ENCODE measurements around the gene TNFRSF6B.

Gene TNFRSF6B

GRCh38 chr20:63686492-63687321, 9.7 kb upstream of the TNFRSF6B start:
- DNase-seq, result no peak

GRCh38 chr20:63687419-63688178, 8.9 kb upstream of the TNFRSF6B start:
- no peak for DNase-seq

DNA sequence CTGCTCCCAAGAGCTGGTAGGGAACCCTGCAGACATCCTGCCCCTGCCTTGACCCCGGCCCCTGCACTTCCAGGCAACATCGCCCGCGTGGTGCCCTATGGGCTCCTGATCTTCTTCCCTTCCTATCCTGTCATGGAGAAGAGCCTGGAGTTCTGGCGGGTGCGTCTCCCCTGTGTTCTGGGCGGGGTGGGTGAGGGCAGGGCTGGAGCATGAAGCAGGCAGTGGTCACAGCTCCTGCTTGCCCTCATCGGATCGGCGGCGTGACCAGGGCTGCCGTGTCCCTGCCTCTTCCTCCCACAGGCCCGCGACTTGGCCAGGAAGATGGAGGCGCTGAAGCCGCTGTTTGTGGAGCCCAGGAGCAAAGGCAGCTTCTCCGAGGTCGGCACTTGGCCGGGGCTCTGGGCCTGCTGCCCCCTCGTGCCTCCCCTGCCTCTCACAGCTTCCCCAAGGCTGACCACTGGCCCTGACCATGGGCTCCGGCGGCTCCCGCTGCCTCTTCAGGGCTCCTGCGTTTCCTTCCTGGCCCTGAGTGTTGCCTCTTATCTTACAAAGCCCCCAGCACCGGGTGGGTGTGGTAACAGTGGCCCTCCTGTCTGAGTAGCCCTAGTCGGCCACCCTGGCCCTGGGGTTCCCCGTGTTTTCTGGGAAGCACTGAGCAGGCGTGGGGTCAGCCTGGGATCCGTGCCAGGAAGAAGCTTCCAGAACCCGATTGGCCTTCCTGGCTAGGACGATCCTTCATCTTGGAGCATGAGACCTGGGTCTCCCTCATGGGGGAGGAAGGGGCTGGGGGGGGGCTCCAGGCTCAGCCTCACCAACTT, 8.0 kb upstream of the TNFRSF6B start:
- DNase-seq, result no peak

- no peak for DNase-seq
These were observed 7.1 kb upstream of the TNFRSF6B start for GRCh38 chr20:63689046-63690002.

GRCh38 chr20:63690003-63690897, 6.2 kb upstream of the TNFRSF6B start:
- no peak for DNase-seq

DNA sequence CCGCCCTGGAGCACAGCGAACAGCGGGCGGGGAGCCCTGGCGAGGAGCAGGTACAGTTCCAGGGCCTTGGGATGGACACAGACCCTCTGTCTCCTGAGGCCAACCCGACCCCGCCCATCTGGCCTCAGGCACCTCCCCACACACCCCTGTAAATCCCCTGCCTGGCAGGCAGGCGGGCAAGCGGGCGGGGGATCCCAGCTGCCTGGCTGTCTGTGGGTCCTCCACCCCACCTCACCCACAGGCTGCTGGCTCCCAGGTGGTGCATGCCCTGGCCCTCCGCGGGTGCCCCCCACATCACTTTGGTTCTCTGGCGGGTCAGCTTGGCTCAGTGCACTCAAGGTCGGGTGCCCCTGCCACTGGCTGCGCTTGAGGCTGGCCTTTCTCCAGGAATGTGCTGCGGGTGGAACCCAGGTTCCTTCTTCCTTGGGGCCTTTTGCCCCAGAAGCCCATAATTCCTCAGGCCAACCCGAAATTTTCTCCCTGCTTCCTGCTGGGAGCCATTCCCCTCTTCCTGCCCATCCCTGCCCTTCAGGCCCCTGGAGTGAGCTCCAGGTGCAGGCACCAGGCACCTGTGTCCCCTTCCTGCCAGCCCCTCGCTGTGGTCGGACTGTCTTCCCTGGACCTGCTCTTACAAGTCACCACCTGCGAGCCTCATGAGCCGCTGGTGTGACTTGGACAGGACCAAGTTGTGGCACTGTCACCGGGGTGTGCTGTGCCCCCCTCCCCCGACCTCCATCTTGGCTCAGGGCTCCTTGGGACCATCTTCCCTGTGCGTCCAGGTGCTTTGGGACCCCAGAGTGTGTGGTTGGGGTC, 5.3 kb upstream of the TNFRSF6B start:
- DNase-seq, result no peak

DNA sequence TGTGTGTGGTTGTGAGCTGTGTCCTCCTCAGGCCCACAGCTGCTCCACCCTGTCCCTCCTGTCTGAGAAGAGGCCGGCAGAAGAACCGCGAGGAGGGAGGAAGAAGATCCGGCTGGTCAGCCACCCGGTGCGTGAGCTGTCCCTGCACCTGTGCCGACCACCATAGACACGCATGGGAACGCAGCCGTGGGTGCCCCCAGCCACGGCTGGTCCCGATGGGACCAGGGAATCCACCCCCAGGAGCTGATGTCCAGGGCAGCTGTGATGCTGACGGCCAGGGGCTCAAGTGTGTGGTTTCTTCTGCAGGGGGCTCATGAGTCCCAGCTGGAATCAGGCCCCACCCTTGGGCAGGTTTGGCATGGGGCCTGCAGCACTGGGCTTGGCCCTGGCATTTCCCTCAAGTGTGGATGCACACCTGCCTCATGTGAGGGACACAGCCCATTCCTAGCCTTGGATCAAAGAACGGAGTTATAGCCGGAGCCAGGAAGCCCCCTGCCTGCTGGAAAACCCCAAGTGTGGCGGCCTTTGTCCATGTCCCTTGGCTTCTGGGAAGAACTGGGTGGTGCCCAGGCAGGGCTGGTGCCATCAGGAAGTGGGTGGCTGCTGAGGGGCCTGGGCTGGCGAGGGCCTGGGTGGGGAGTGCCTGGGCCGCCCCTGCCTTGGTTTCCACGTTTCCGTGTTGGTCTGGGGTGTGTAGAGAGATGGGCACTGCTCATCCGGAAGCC, 4.6 kb upstream of the TNFRSF6B start:
- DNase-seq, result no peak

DNA sequence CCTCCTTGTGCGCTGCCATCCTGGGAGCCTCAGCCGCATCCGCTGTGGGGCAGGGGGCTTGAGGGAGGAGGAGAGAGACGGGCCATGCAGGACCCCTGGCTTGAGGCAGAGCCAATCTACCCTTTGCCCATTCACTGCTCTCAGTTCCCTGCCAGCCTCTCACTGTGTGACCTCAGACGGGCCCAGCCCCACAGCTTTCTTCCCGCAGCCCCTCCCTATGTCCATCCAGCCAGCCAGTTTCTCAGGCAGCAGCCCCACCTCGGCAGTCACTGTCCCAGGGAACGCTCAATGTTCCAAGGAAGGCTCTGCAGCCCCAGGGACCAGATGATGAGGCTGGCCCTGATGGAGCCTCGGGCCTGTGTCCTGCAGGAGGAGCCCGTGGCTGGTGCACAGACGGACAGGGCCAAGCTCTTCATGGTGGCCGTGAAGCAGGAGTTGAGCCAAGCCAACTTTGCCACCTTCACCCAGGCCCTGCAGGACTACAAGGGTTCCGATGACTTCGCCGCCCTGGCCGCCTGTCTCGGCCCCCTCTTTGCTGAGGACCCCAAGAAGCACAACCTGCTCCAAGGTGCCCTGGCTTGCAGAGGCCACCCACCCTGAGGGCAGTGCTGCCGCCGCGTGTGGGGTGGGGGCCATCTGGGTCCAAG, 3.9 kb upstream of the TNFRSF6B start:
- DNase-seq, result no peak

DNA sequence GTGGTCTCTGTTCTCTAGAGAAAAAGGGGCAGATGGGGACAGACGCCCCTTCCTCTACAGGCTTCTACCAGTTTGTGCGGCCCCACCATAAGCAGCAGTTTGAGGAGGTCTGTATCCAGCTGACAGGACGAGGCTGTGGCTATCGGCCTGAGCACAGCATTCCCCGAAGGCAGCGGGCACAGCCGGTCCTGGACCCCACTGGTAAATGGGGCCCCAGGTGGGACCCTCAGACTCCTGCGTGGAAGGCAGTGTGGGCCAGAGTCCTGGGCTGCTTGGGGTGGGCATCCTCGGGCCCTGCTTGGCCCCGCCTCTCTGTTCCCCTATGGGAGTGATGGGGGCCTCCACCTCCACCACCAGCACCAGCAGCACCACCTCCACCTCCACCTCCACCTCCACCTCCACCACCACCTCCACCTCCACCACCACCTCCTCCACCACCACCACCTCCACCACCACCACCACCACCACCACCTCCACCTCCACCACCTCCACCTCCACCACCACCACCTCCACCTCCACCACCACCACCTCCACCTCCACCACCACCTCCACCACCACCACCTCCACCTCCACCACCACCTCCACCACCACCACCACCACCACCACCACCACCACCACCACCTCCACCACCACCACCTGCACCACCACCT, 3.2 kb upstream of the TNFRSF6B start:
- DNase-seq, result no peak

DNA sequence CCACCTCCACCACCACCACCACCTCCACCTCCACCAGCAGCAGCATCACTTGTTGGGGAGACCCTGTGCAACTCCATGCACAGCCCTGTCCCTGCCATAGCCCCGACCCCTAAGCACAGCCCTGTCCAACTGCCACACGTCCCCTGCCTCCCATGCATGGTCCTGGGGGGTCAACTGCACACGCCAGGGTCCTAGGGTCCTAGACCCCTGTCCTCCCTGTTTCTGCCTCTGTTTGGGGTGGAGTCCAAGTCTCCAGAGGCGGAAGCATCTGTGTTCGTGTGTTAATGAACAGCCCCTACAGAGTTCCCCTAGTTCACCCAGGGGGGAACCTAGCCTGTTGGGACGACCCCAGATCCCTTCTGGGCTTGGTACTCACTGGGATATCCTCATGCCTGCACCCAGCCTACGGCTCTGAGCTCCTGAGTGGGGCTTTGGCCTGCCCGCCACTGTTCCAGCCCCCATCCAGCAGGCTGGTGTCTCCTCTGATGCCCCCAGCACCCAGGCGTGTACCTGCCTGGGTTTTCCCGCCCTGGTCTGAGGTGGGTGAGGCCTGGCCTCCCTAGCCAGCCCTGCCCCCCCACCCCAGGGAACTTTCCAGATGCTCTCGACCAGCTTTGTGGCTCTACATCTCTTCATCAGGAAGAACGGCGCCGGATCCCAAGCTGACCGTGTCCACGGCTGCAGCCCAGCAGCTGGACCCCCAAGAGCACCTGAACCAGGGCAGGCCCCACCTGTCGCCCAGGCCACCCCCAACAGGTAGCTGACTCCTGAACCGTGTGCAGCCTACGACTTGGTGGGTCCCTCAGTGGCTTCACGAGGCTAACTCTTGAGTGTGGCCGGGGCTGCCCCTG, 2.5 kb upstream of the TNFRSF6B start:
- no peak for DNase-seq

DNA sequence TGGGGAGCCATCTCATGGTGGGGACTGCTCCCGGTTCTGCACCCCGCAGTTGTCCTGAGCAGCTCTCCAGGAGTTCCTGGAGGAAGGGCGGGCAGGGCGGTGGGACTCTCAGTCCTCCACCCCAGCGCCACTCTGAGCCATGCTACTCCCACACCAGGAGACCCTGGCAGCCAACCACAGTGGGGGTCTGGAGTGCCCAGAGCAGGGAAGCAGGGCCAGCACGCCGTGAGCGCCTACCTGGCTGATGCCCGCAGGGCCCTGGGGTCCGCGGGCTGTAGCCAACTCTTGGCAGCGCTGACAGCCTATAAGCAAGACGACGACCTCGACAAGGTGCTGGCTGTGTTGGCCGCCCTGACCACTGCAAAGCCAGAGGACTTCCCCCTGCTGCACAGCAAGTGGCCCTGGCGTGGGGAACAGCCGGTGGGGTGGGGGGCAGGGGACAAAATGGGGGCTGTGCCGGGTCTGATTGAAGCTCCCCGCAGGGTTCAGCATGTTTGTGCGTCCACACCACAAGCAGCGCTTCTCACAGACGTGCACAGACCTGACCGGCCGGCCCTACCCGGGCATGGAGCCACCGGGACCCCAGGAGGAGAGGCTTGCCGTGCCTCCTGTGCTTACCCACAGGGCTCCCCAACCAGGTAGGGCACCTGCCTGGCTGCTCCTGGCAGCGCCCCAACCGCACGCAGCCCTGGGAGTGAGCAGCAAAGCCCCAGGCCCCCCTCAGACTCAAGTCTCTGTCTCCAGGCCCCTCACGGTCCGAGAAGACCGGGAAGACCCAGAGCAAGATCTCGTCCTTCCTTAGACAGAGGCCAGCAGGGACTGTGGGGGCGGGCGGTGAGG, 1.6 kb upstream of the TNFRSF6B start:
- no peak for DNase-seq

DNA sequence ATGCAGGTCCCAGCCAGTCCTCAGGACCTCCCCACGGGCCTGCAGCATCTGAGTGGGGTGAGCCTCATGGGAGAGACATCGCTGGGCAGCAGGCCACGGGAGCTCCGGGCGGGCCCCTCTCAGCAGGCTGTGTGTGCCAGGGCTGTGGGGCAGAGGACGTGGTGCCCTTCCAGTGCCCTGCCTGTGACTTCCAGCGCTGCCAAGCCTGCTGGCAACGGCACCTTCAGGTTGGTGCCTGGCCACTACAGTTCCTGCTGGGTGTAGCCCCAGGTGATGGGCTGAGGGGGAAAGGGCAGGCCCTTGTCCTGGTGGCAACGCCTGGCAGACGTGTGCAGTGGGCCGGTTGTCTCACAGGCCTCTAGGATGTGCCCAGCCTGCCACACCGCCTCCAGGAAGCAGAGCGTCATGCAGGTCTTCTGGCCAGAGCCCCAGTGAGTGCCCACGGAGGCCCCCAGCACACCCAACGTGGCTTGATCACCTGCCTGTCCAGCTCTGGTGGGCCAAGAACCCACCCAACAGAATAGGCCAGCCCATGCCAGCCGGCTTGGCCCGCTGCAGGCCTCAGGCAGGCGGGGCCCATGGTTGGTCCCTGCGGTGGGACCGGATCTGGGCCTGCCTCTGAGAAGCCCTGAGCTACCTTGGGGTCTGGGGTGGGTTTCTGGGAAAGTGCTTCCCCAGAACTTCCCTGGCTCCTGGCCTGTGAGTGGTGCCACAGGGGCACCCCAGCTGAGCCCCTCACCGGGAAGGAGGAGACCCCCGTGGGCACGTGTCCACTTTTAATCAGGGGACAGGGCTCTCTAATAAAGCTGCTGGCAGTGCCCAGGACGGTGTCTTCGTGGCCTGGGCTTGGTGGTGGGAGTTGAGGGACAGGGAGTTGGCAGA, 787 bp upstream of the TNFRSF6B start:
- DNase-seq, result no peak

- no peak for DNase-seq
These were observed 185 bp upstream of the TNFRSF6B start for GRCh38 chr20:63696306-63696627.

DNA sequence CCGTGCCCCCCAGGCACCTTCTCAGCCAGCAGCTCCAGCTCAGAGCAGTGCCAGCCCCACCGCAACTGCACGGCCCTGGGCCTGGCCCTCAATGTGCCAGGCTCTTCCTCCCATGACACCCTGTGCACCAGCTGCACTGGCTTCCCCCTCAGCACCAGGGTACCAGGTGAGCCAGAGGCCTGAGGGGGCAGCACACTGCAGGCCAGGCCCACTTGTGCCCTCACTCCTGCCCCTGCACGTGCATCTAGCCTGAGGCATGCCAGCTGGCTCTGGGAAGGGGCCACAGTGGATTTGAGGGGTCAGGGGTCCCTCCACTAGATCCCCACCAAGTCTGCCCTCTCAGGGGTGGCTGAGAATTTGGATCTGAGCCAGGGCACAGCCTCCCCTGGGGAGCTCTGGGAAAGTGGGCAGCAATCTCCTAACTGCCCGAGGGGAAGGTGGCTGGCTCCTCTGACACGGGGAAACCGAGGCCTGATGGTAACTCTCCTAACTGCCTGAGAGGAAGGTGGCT, 960 bp downstream of the TNFRSF6B start:
- DNase-seq, result no peak

DNA sequence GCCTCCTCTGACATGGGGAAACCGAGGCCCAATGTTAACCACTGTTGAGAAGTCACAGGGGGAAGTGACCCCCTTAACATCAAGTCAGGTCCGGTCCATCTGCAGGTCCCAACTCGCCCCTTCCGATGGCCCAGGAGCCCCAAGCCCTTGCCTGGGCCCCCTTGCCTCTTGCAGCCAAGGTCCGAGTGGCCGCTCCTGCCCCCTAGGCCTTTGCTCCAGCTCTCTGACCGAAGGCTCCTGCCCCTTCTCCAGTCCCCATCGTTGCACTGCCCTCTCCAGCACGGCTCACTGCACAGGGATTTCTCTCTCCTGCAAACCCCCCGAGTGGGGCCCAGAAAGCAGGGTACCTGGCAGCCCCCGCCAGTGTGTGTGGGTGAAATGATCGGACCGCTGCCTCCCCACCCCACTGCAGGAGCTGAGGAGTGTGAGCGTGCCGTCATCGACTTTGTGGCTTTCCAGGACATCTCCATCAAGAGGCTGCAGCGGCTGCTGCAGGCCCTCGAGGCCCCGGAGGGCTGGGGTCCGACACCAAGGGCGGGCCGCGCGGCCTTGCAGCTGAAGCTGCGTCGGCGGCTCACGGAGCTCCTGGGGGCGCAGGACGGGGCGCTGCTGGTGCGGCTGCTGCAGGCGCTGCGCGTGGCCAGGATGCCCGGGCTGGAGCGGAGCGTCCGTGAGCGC, 1.6 kb downstream of the TNFRSF6B start:
- DNase-seq, result no peak
